Dedifferentiated amniotic fluid mesenchymal stem cell (primary cell): ENCODE data around the gene MLPH.
A peak's percentile ranks its signal among the peaks of the same experiment; 100 is the strongest.
"Not testable (repeated sequence)": the region's sequence is repeated elsewhere in the genome, so short reads cannot be mapped to it uniquely, and the experiment has no call there.

Experiments
- DNase-seq: peaks from one replicate; pipeline ENCODE4 v3.0.0-alpha.2; 2016; ENCODE audit errors: extremely low spot score

Gene MLPH

DNA sequence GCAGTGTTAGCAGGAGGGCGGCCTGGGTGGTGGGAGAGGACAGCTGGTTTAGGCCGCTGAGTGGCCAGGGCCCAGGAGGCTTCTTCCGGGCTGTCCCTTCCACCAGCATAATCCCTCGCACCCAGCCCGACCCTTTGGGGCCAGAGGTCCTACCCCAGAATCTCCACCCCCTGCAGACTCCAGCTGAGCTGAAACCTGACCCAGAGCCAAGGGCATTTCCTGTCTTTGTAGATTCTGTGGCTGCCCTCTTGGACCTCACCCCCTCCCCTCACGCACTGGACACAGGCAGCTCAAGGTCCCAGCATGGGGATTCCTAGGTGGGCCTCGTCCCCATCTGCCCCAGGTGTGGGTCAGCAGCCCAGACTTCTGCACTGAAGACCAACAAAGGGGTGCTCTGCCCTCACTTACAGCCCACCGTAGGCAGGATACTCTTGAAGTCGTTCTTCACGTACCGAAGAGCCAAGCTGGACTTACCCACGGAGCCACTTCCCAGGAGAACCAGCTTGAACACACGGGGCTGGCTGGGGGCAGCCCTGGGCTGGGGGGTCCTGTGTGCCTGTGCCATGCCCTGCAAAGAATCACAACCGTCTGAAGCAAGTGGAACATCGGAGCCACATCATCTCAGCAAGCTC, 98.7 kb downstream of the MLPH start:
- DNase-seq = no peak

DNA sequence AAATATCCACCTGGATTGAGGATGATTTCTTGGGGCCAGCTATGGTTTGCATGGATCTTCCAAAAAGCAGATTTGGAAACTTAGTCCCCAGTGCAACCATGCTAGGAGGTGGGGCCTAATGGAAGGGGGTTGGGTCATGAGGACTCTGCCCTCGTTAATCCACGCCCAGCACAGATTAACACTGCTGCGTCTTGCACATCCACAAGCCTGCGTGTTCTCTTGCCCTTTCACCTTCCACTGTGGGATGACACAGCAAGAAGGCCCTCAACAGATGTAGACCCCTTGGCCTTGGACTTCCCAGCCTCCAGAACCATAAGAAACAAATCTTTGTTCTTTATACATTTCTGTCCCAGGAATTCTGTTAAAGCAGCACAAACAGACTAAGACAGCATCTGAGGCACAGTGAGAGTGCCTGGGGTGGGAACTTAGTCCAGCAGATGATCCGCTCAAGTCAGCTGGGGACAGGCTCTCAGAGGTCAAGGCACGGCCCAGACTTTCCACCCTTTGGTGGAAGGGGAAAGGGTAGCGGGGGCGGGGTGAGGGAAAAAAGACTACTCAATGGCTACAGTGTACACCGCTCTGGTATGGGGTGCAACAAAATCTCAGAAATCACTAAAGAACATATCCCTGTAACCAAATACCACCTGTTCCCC, 101.1 kb downstream of the MLPH start:
- DNase-seq = no peak

DNA sequence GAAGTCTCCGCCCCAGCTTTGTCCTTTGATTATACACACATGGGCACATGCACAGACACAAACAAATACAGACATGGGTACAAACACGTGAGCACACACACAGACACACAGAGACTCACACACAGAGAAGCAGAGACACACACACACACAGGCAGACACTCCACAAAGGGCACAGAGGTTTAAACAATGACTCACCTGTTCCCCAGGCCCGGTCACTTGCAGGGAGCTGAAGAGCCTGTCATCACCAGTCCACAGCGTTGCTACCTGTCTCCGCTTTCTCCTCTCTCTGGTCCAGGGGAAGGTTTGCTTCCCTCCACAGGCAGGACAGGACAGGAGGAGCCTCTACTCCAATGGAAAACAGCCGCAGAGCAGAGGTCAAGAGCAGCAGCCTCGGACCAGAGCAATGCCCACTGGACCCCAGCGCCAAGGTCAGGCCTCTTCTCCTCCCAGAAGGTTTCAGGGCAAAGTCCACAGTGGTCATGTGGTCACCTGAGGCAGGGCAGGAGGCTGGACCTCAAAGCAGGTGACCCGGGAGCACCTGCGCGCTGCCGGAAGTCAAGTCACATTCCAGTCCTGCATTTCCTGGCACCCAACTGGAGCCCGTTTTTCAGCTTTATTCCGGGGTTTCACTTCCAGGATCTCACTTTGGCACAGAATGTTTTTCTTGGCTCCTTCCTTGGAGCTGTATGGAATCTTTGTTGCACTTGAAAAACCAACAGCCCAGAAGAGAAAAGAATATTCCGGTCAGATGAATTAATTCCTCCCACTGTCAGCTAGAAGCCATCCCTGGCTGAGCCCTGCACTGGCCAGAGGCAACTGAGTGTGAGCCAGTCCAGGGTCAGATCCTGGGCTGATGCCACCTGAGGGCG, 103.5 kb downstream of the MLPH start, which contains the start of gene RAB17:
Gene RAB17, minus strand, starts transcription at position 463 of the 869 bp plus-strand sequence. CDS start 4,580 bp downstream, outside the sequence.
- DNase-seq = no peak

DNA sequence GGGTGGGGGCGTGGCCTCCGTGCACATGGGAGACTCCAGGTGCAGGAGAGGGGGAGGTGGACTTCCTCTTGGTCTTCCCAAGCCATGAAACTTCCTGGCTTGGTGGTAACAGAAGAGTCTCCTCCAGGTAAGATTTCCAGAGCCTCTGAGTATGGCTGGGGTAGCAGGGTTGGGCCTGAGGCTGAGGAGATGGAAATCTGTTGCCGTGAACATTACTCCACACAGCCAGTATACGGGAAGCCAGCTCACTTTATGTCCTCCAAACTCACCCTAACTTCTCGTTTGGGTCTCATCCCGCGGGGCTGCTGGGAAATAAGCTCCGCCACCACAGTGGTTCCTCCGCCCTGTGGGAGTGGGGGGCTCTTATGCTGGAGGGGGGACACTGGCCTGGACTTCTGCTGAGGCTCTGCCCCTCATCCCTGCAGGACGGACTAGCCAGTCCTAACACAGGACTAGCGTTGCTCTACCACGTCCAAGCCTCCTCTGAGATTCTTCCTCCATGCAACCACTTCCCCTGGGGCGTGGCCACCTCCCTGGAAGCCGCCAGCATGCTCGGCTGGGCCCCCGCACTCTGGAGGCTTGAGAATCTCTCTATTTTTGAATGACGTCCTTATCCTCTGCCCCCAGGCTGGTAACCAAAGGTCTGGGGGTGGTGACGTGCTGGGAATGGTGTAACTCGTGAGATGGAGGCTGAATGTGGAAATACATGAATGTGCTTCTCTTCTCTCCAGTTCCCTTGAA, 104.3 kb downstream of the MLPH start:
- no peak for DNase-seq

DNA sequence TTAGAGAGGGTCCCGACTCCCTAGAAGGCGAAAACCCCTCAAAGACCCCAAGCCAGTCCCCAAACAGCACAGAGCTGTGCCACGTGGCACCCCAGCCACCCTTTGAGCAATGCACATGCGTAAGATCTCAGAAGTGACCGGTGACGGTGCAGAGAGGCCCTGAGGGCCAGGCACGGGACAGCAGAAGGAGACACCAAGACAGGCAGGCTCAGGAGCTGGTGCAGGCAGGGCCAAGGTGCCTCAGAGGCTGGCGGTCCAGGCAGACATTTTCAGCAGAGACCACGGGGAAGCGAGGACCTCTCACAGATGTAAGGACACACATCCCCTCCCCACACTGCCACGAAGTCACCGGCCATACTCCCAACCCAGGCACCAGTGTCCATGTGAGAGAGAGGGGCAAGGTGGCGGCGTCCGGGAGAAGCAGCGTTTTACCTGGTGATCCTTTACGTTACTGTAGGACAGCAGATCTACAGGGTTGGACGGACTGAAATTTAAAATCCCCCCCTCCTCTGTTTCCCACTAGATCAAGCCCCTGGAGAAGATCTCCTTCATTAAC, 105.5 kb downstream of the MLPH start:
- no peak for DNase-seq

DNA sequence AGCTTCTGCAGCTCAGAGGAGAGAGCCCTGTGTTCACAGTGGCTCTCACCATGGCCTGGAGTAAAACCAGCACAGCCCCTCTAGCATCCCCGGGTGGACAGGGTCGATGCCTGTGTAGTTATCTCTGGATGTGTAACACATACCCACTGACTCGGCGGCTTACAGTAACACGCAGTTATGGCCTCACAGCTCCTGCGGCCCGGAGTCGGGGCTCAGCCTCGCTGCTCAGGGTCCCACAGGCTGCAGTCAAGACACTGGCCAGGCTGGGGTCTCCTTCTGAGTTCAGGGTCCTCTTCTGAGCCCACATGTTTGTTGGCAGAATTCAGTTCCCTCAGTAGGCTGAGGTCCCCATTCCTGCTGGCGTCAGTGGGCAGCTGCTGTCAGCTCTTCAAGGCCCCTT, 106.0 kb downstream of the MLPH start:
- no peak for DNase-seq

DNA sequence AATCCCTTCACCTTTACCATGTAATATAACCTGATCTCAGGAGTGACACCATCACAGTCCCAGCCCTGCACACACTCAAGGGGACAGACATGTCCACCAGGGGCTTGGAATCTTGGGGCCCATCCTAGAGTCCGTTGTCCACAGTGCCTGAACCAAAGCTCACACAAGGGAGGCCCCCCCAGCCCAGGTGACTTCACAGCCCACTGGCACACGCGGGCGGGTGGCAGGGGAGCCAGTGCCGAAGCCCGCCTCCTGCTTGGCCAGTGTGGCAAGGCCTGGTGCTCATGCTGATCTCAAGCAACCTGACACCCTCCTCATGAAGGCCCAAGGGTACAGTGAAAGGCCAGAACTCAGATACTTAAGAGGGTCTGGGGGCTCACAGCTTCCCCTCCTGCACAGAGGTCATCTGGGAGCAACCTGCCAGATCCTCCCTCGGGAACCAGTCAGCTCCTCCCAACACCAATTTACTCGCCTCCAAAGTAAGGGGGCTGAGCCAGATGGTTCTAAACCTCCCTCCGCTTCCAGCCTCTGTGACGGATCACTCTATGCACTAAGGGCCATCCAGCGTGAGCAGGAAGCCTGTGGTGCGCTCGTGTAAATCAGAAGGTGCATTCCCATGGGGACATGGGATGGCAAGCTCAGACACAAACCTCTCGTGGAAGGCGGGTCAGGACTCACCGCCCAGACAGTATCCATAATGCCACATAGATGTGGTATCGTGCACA, 106.7 kb downstream of the MLPH start:
- DNase-seq = no peak

DNA sequence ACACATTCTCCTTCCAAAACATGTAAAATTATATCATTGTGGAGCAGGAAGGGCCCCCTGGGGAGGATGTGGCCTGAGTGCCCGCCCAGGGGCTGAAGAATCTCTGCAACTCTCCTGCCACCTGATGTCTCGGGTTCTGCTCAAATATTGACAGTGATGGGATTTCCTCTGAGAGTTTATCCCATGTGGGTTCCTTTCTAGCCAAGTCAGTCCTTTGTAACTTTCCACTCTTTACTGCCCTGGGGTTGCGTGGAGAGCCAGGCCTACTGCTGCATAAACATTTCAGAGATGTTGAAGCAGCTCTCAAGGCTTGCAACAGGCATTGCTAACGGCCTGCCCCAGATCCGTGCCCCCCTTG, 107.4 kb downstream of the MLPH start:
- DNase-seq = no peak

DNA sequence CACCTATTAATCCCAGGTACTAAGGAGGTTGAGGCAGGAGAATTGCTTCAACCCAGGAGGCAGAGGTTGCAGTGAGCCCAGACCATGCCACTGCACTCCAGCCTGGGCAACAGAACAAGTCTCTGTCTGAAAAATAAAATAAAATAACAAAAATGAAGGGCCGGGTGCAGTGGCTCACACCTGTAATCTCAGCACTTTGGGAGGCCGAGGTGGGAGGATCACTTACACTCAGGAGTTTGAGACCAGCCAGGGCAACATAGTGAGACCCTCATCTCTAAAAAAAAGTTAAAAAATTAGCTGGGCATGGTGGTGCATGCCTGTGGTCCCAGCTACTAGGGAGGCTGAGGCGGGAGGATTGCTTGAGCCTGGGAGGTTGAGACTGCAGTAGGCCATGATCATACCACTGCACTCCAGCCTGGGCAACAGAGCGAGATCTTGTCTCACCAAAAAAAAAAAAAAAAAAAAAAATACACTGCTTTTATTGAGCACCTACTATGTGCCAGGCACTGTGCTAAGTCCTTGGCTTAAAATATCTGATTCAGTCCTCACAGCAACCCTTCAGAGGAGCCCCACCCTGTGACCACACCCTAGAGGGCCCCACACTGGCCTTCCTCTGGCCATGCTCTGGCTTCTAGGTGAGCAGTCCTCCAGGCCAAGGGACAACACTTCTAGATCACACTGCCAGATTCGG, 108.9 kb downstream of the MLPH start:
- not testable (repeated sequence) for DNase-seq

DNA sequence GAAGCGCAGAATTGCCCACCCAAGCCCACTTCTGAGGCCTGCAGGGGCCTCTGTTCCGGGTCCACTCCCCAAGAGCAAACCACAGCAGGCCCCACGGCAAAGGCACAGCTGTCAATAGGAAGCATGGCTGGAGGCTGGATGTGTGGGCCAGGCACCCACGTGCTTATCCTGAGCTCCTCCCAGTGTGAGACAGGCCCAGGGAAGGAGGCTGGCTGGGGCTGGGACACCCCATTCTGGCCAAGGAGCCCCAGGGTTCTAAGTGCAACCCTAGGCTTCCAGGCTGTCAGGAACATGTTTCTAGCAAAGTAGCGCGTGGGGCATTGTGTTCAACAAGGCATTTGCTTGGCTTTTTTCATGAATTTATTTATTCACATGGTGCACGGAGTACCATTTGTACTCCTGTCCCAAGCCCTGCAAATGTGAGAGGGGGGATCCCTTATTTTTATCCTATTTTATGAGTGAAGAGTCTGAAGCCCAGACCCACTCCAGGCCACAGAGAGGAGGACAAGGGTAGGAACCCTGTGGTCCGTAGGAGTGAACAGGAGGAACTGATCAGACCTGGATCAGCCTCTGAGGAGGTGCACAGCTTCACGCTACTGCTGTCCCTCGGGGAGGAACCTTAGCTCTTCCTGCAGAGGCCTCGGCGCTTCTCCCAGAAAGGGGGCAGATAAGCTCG, 109.6 kb downstream of the MLPH start:
- DNase-seq = no peak

DNA sequence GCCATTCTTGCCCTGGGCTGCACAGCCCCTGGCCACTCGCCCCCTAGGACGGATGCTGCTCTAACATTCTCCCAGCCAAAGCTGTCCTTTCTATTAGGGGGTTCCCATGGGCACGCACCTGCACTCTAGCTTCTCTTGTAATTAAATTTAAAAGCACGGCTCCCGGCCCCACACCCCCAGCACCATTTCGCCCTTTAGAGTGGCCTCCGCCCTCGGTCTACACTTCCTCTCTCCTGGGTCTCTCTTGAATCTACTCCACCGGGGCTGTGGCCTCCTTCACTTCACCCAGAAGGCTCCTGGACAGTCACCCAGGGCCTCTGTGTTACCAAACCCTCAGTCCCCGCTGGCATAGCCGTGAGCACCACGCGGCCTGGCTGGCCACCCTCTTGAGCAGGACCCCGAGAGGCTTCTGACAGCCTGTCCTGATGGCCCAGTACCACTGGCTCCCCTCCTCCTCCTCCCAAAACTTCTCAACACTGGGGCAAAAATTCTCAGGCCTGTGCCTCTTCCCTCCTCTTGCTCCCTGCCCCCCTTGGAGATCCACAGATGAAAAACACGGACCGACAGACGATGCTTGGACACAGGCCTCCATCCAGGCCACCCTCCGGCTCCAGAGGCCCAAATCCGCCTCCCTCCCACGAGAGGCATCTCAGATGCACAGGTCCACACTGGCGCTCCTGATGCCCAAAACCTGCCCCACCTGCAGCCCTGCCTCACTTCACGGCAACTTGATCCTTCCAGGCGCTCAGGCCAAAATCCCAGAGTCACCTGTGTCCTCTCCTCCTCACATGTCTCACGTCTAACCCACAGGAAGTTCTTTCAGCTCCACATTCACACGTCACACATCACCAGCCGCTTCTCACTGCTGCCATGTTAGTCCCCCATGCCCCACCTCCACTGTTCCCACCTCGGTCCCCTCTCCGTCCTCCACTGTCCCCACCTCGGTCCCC, 110.4 kb downstream of the MLPH start:
- no peak for DNase-seq

DNA sequence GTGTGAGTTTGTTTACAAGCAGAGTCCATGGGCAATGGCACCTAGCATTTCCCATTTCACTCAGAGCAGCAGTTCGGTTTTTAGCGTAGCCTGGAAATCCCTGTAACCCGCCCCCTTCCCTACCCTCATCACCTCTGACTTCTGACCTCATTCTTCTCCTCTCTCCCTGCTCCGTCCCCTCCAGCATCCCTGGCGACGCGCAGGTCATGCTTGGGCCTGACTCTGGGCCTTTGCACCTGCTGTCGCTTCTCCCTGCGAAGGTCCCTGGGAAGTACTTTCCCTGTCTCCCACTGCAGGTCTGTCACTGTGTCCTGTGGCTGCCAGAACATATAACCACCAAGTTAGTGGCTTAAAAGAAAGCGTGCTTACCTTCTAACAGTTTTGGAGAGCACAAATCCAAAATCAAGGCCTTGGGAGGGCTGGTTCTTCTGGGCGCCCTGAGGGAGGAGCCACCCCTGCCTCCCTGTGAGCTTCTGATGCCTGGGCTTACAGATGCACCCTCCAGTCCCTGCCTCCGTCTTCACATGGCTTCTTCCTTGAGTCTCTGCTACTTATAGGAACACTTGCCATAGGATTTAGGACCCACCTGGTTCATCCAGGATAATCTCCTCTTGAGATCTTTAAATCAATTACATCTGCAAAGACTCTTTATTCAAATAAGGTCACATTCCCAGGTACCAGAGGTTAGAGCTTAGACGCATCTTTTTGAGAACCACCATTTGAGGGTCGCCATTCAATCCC, 111.6 kb downstream of the MLPH start:
- DNase-seq = no peak

DNA sequence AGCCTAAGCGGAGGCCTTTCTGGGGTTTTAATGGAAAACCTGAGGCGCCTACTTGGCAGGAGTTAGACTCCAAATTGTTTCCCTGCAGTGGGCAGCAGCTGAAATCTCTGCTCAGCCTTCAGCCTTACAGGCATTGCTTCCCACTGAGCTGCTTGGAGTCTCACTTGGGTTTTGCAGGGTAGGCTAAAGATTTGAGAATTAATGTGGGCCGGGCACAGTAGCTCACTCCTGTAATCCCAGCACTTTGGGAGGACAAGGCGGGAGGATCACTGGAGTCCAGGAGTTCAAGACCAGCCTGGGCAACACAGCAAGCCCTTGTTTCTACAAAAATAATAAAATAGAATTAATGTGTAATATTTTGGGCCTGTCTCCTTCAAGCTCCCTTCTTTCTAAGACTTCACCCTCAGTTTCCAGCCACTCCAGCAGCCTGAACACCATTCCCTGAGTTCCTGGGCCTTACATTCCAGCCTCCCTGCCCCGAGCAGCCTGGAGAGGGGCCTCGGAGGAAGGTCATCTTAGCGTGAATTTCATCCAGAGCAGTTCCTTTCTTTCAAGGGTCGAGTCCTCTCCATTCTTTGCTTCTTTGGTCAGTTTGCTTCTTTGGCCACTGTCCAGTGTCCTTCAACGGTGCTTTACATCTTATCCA, 112.5 kb downstream of the MLPH start:
- no peak for DNase-seq

DNA sequence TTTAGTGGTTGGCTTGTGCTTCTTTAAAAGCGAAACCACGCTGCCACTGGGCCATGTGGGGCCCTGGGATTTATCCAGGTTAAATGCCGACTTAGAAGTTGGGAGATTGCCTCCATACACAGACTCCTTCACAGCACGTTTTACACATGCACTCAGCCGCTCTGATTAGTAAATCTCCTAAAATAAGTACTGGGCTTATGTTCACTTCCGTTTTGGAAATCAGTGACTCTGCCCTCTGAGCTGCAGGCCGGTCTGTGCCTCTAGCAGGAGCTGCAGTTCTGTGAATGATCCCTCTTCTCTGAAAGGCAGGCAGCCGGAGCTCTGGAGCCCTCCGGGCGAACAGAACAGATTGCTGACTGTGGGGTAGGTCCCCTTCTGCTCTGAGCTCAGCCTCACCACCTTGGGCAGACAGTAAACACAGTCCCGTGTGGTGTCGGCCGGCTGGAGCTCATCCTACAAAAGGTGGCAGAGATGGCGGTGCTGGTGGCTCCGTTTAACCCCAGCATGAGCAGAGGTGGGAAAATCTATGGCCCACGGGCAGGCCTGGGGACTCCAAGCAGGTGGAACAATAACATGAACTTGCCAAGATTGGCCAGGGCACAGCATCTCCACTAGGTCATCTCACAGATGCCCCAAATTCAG, 113.3 kb downstream of the MLPH start:
- peak; percentile 72 for DNase-seq

DNA sequence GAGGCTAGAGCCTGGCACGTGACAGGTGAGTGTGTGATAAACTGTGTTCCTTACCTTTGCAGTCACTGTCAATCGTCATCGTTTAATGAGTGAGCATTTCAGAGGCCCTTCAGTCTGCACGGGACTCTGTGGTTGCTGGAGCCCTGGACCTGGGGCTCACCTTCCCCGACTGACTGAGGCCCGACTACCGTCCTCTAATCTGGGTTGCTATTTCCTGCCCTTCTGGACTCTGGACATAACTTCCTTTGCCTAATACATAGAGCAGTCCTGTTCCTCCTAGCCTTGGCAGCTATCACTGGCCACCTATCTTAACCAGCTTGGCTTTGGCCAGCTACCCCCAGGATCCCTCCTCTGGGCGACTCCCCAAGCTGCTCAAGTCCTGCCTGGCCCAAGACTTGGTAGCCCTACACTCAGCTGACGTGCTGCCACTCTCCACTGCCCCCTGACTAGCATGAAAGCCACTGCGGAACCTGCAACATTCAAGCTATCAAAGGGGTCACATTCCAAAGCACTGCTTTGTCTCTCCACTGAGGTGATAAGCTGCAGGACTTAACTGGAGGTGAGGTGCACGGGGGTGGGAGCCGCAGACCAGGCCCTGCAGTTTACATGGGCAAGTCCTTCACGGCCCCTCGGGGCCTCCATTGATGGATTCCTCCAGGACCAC, 114.5 kb downstream of the MLPH start:
- no peak for DNase-seq

DNA sequence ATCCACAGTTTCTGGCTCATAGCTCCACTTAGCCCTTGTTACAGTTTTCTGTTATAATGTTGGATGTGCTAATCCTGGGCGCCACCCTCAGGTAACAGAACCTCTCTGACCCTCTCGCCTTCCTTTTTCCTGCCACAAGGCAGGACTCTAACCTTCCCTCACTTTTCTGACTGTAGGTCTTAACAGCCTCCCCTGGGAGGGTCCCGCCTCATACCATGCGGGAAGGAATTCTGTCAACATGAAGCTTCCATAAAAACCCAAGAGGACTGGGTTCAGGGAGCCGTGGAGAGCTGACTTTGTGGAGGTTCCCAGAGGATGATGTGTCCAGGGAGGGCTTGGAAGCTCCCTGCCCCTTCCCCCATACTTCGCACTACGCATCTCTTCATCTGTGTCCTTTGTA, 115.4 kb downstream of the MLPH start:
- DNase-seq = no peak
